GM12891 (cell line): ENCODE results near the gene SPATA13.

Source experiments
- PAX5 ChIP-seq: IDR thresholded peaks from 2 replicates; pipeline ENCODE4 v1.6.1; 2011; ENCODE audit warnings: low read length, moderate library complexity, mild to moderate bottlenecking; ENCODE audit not compliant: insufficient read depth, severe bottlenecking
- POLR2A ChIP-seq: IDR thresholded peaks from 2 replicates; pipeline ENCODE4 v1.6.1; 2011; ENCODE audit warnings: low read depth, low read length, control low read depth
- POLR2AphosphoS5 ChIP-seq: IDR thresholded peaks from 2 replicates; pipeline ENCODE4 v1.6.1; 2011; ENCODE audit warnings: low read depth, low read length, control low read depth
- POU2F2 ChIP-seq: IDR thresholded peaks from 2 replicates; pipeline ENCODE4 v1.6.1; 2011; ENCODE audit warnings: low read depth, mild to moderate bottlenecking, control low read depth, low read length, moderate library complexity
- SPI1 ChIP-seq: IDR thresholded peaks from 2 replicates; pipeline ENCODE4 v1.6.1; 2011; ENCODE audit warnings: low read depth, low read length, control low read depth
- TAF1 ChIP-seq: IDR thresholded peaks from 2 replicates; pipeline ENCODE4 v1.6.1; 2011; ENCODE audit warnings: low read depth, low read length, control low read depth

- TF ChIP-seq POLR2A (no peak), POLR2AphosphoS5 (no peak), TAF1 (no peak), SPI1 (no peak), PAX5 (no peak), POU2F2 (no peak)
Observed at GRCh38 chr13:24338721-24339120, 178.2 kb downstream of the SPATA13 start.
